ENCODE data around the gene CNKSR1.

DNA sequence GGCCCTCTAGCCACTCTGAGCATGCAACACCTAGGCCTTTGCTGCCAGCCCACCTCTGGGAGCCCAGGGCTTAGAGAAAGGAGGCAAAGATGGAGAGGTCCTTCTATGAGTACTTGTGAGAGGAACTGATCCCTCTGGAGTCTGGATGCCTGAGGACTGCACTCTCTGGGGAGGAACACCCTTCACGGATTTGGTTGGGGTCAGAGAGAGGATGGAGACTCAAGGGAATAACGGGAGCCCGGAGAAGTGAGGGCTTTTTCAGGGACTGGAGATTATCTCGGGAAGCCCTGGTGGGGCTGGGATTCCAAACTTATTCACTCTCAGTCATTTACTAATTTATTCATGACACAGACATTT is 8.1 kb upstream of the CNKSR1 start:
- TF ChIP-seq RARB (CRISPR knock-in tag; IDR thresholded peaks at IDR 0.05) (no peak), ZNF70 (CRISPR knock-in tag; IDR thresholded peaks at IDR 0.05) (no peak), ARNTL (CRISPR knock-in tag; IDR thresholded peaks at IDR 0.05; ENCODE audit: borderline replicate concordance, low read depth) (no peak)
- TF ChIP-seq, protein P1, sequence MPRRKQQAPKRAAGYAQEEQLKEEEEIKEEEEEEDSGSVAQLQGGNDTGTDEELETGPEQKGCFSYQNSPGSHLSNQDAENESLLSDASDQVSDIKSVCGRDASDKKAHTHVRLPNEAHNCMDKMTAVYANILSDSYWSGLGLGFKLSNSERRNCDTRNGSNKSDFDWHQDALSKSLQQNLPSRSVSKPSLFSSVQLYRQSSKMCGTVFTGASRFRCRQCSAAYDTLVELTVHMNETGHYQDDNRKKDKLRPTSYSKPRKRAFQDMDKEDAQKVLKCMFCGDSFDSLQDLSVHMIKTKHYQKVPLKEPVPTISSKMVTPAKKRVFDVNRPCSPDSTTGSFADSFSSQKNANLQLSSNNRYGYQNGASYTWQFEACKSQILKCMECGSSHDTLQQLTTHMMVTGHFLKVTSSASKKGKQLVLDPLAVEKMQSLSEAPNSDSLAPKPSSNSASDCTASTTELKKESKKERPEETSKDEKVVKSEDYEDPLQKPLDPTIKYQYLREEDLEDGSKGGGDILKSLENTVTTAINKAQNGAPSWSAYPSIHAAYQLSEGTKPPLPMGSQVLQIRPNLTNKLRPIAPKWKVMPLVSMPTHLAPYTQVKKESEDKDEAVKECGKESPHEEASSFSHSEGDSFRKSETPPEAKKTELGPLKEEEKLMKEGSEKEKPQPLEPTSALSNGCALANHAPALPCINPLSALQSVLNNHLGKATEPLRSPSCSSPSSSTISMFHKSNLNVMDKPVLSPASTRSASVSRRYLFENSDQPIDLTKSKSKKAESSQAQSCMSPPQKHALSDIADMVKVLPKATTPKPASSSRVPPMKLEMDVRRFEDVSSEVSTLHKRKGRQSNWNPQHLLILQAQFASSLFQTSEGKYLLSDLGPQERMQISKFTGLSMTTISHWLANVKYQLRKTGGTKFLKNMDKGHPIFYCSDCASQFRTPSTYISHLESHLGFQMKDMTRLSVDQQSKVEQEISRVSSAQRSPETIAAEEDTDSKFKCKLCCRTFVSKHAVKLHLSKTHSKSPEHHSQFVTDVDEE (CRISPR knock-in tag; IDR thresholded peaks at IDR 0.05) = no peak

Measured in SK-N-SH treated with all-trans-retinoic acid at 6 μM for 48 hours (cell line).